ENCODE measurements around the gene UCP3.

The UCP3 gene

GRCh38 chr11:73972187-73972586 lies 36.7 kb downstream of the UCP3 start:
- no peak for TF ChIP-seq CTCF (IDR thresholded peaks at IDR 0.05; ENCODE audit: low read depth, low read length)
- H3K4me3 ChIP-seq (ENCODE audit: low read depth, low read length): no peak overlapping the region
- in situ Hi-C loops (cut with HindIII; ENCODE audit: low sequenced_read_pairs): no loop called here
- DNase-seq (ENCODE audit: low read depth, low spot score): no peak

- in situ Hi-C loops (cut with HindIII; ENCODE audit: low sequenced_read_pairs): no loop called here
- H3K4me3 ChIP-seq (ENCODE audit: low read depth, low read length): no peak overlapping the region
Measured at GRCh38 chr11:73971175-73971719, 37.6 kb downstream of the UCP3 start.

DNA sequence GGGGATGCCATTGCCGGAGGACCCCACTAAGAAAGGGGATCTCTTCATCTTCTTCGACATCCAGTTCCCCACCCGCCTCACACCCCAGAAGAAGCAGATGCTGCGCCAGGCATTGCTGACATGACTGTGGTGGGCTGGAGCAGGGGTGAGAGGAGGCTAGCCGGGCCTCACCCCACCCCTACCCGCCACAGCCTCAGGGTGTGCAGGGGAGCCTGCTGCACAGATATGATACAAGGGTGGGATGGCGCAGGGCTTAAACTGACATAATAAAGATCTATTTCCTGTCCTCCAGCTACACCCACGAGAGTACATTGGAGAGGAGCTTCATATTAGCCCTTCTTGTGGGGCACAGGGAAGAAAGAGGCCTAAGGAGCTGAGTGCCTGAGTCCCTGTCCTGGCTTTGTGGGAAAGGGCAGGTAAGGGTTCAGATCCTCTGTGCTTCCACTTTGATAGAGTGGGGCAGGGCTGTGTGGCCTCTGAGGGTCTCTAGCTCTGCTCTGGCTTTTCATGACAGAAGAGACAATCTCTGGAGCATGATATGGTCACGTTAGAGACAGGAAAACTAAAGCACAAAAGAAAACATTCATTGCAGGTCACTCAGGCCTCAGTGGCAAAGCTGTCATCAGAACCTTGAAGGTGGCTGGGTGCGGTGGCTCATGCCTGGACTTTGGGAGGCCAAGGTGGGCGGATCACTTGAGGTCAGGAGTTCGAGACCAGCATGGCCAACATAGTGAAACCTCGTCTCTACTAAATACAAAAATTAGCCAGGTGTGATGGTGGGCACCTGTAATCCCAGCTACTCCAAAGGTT lies 38.7 kb downstream of the UCP3 start:
- no peak for DNase-seq (ENCODE audit: low read depth, low spot score)
- in situ Hi-C loops (cut with HindIII; ENCODE audit: low sequenced_read_pairs): no loop called here
- no peak for TF ChIP-seq CTCF (IDR thresholded peaks at IDR 0.05; ENCODE audit: low read depth, low read length)
- no peak overlapping the region for H3K4me3 ChIP-seq (ENCODE audit: low read depth, low read length)

More at GRCh38 chr11:73971175-73971719, 37.6 kb downstream of the UCP3 start:
- DNase-seq (ENCODE audit: low read depth, low spot score): no peak
- TF ChIP-seq CTCF (IDR thresholded peaks at IDR 0.05; ENCODE audit: low read depth, low read length): no peak

GRCh38 chr11:73969091-73969490 lies 39.8 kb downstream of the UCP3 start:
- DNase-seq (ENCODE audit: low read depth, low spot score): no peak
- in situ Hi-C loops (cut with HindIII; ENCODE audit: low sequenced_read_pairs): no loop called here
- TF ChIP-seq CTCF (IDR thresholded peaks at IDR 0.05; ENCODE audit: low read depth, low read length): no peak
- H3K4me3 ChIP-seq (ENCODE audit: low read depth, low read length): no peak overlapping the region

DNA sequence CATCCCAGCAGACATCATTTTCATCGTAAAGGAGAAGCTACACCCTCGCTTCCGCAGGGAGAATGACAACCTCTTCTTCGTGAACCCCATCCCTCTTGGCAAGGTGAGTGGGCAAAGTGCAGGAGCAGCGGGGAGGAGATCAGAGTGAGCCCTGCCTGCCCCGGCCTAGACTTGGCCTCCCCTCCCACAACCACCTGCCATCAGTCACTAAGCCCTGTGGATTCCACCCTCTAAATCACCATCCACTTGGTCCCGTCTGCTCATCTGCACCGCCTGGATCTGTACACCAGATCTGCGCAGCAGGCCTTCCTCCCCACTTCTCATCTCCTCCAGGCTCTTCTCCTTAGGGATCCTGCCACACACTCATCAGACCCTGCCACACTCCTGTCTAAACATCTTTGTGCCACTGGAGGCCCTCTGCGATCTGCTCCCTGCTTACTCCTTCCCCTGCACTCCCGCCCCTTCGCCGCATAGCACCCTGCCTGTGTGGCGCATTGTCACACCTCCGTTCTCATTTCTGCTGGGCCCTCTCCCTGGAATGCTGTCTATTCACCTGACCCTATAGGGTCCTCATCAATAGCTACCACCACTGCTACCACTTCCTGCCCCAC lies 40.4 kb downstream of the UCP3 start:
- TF ChIP-seq CTCF (IDR thresholded peaks at IDR 0.05; ENCODE audit: low read depth, low read length): no peak
- DNase-seq (ENCODE audit: low read depth, low spot score): no peak
- in situ Hi-C loops (cut with HindIII; ENCODE audit: low sequenced_read_pairs): no loop called here
- no peak overlapping the region for H3K4me3 ChIP-seq (ENCODE audit: low read depth, low read length)

DNA sequence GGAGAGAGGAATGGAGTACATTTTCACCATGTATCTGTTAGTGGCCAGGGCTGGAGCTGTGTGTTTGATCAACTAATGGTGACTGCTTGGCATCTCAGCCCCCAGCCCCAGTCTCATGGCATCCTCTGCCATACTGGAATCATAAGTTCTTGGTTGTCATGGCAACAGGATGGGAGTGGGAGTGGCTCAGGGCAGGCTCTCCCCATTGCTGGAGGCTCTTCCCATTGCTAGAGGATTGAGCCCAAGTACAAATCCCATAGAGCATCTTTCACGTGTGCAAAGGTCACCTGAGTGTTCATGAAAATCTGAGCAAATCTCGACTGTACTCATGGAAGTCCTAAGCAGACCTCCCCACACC lies 43.1 kb downstream of the UCP3 start:
- no peak for DNase-seq (ENCODE audit: low read depth, low spot score)
- no peak for TF ChIP-seq CTCF (IDR thresholded peaks at IDR 0.05; ENCODE audit: low read depth, low read length)

More for the DNA sequence above, 43.1 kb downstream of the UCP3 start:
- H3K4me3 ChIP-seq (ENCODE audit: low read depth, low read length): no peak overlapping the region
- in situ Hi-C loops (cut with HindIII; ENCODE audit: low sequenced_read_pairs): no loop called here
